GM19023 (cell line): ENCODE results near the gene CCL22.
"Not testable (repeated sequence)": the region's sequence is repeated elsewhere in the genome, so short reads cannot be mapped to it uniquely, and the experiment has no call there.

ENCODE experiments used
- ATAC-seq: cut with Tn5 transposase; IDR thresholded peaks from one replicate; pipeline ENCODE4 v1.9.1; 2021; ENCODE audit warnings: mild to moderate bottlenecking, moderate library complexity; ENCODE audit not compliant: unreplicated experiment

The CCL22 gene

GRCh38 chr16:57391300-57391699 is 32.7 kb downstream of the CCL22 start:
- no peak for ATAC-seq

GRCh38 chr16:57391708-57392107 is 33.1 kb downstream of the CCL22 start:
- no peak for ATAC-seq

- no peak for ATAC-seq
Observed at GRCh38 chr16:57392694-57393093, 34.1 kb downstream of the CCL22 start.

GRCh38 chr16:57394444-57394843 is 35.9 kb downstream of the CCL22 start:
- ATAC-seq = no peak

GRCh38 chr16:57395026-57395425 is 36.4 kb downstream of the CCL22 start:
- no peak for ATAC-seq

GRCh38 chr16:57396786-57397185 is 38.2 kb downstream of the CCL22 start:
- ATAC-seq = no peak

GRCh38 chr16:57397493-57397892 is 38.9 kb downstream of the CCL22 start:
- not testable (repeated sequence) for ATAC-seq

GRCh38 chr16:57401943-57402640 is 43.5 kb downstream of the CCL22 start:
- no peak for ATAC-seq

- ATAC-seq = no peak
Observed at GRCh38 chr16:57403965-57404817, 45.6 kb downstream of the CCL22 start, which contains the start of gene CCL17. TSS of gene CCL17 (plus strand) at chr16:57404767. CDS start at chr16:57413933, 9,166 bp downstream.

- no peak for ATAC-seq
Observed at GRCh38 chr16:57405097-57405496, 46.5 kb downstream of the CCL22 start.

GRCh38 chr16:57406881-57407280 is 48.3 kb downstream of the CCL22 start:
- ATAC-seq = no peak

- no peak for ATAC-seq
Observed at GRCh38 chr16:57407521-57408353, 49.2 kb downstream of the CCL22 start.

GRCh38 chr16:57409065-57409464 is 50.5 kb downstream of the CCL22 start:
- no peak for ATAC-seq

GRCh38 chr16:57409870-57410587 is 51.4 kb downstream of the CCL22 start:
- no peak for ATAC-seq

- ATAC-seq = no peak
Observed at GRCh38 chr16:57411362-57411976, 52.9 kb downstream of the CCL22 start.

- ATAC-seq = no peak
Observed at GRCh38 chr16:57412584-57412983, 54.0 kb downstream of the CCL22 start.

- ATAC-seq = peak; percentile 55
Observed at GRCh38 chr16:57413301-57413730, 54.7 kb downstream of the CCL22 start.

GRCh38 chr16:57413733-57414132 is 55.1 kb downstream of the CCL22 start:
- ATAC-seq = no peak
